ENCODE measurements around the gene MPDZ.

Gene MPDZ

DNA sequence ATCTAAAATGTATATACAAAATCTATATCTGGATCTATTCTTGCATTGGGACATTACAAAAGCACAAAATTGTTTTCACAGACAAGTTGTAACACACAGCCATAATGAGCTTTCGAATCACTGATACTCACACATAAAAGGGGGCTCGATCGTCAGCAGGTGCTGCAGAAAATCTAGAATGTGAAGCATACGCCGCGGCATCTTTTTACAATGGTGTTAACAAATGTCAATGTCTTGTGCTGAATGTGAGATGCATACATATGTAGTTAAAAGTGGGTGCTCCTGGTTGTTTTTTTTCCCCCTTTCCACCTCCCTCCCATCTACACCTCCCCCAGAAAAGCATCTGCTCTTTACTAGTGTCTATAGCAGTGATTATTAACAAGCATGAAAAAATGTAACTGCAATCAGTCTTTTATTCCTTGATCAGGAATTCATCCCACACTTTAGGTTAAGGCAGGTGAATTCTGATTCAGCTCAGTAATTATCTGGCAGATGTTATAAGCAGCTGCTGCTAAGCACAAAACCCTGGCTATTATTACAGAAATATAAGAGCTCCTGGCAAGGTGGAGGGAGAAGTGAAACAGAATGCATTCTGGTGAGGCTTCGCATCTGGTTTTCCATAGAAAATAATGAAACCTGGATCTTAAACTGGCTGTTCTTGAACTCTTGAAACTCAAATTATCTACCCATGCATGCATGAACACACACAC lies 114.1 kb downstream of the MPDZ start:
- Histone ChIP-seq H3K36me3 (replicated peaks) (peaks cover 6% of the 10 kb centered on the region), H3K27me3 (replicated peaks) (no peaks in the 10 kb centered on the region), H3K27ac (no peak overlapping the region), H3K4me3 (ENCODE audit: low read depth, low read length) (no peak overlapping the region)
- no peak for DNase-seq
- TF ChIP-seq, protein P1, sequence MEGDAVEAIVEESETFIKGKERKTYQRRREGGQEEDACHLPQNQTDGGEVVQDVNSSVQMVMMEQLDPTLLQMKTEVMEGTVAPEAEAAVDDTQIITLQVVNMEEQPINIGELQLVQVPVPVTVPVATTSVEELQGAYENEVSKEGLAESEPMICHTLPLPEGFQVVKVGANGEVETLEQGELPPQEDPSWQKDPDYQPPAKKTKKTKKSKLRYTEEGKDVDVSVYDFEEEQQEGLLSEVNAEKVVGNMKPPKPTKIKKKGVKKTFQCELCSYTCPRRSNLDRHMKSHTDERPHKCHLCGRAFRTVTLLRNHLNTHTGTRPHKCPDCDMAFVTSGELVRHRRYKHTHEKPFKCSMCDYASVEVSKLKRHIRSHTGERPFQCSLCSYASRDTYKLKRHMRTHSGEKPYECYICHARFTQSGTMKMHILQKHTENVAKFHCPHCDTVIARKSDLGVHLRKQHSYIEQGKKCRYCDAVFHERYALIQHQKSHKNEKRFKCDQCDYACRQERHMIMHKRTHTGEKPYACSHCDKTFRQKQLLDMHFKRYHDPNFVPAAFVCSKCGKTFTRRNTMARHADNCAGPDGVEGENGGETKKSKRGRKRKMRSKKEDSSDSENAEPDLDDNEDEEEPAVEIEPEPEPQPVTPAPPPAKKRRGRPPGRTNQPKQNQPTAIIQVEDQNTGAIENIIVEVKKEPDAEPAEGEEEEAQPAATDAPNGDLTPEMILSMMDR (IDR thresholded peaks at IDR 0.05; ENCODE audit: low read depth, low read length, missing control alignments) = no peak
- in situ Hi-C loops (cut with HindIII; ENCODE audit: low pct_ligation_motif_present, low sequenced_read_pairs) = no loop called here

DNA sequence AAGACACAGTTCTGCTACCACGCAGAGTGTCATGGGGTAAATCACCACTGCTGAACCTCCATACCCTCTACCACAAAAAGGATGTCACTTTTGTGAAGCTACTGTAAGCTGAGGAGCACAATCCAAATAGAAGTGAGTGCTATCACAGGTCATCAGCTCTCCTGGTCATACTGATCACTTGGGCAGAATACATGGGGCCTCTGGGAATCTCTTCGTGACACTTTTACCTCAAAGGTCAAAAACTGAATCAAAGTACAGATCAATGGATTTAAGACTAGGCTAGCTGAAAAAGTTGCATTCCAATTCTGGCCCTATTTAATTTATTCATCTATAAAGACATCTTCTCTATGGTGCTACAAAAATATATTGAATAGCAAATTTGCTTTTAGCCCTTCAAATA lies 115.5 kb downstream of the MPDZ start:
- Histone ChIP-seq H3K36me3 (replicated peaks) (peaks cover 6% of the 10 kb centered on the region), H3K4me3 (ENCODE audit: low read depth, low read length) (no peak overlapping the region), H3K27ac (no peak overlapping the region), H3K27me3 (replicated peaks) (no peaks in the 10 kb centered on the region)
- no peak for DNase-seq
- TF ChIP-seq, protein P1 (IDR thresholded peaks at IDR 0.05; ENCODE audit: low read depth, low read length, missing control alignments) = no peak
- in situ Hi-C loops (cut with HindIII; ENCODE audit: low pct_ligation_motif_present, low sequenced_read_pairs) = no loop called here

DNA sequence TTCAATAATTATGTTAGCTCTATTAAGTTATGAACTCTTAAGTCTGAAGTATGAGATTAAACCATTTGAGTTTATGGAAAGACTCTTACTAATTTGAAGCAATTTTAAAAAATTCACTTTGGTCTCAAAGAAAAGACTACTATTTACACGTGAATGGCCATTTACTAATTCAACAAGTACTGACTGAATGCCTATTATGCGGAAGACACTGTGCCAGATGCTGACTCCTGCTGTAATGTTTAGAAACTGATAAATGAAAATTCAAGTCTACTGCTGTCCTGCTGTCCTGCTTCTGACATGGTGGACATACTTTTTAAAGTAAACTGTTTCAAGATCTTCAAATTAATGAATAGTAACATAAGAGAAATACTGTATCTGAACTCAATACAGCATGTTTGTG lies 116.2 kb downstream of the MPDZ start:
- Histone ChIP-seq H3K27ac (no peak overlapping the region), H3K27me3 (replicated peaks) (no peaks in the 10 kb centered on the region), H3K4me3 (ENCODE audit: low read depth, low read length) (no peak overlapping the region), H3K36me3 (replicated peaks) (peaks cover 6% of the 10 kb centered on the region)
- TF ChIP-seq, protein P1 (IDR thresholded peaks at IDR 0.05; ENCODE audit: low read depth, low read length, missing control alignments) = no peak
- in situ Hi-C loops (cut with HindIII; ENCODE audit: low pct_ligation_motif_present, low sequenced_read_pairs) = no loop called here
- no peak for DNase-seq

DNA sequence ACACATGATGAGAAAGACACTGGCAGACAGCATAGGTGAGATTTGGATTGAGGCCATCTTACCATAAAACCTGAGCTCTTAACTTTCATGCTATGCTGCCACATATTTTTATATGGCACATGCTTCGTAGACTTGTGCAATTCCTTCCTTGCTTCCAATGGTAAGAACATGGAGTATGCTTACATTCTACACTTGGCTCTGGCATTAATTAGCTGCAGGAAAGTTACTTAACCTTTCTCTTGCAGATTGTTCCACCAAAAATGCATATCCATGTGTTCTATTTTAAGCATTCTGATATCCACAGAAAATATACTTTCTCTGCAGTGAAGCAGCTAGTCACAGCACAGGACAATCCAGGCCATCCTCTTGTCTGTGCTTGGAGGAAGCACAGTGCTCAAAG lies 119.4 kb downstream of the MPDZ start:
- no peaks in the 10 kb centered on the region for H3K27me3 ChIP-seq (replicated peaks)
- TF ChIP-seq, protein P1 (IDR thresholded peaks at IDR 0.05; ENCODE audit: low read depth, low read length, missing control alignments) = no peak
- no peak for DNase-seq
- no peak overlapping the region for H3K4me3 ChIP-seq (ENCODE audit: low read depth, low read length)
- in situ Hi-C loops (cut with HindIII; ENCODE audit: low pct_ligation_motif_present, low sequenced_read_pairs) = no loop called here
- no peak overlapping the region for H3K27ac ChIP-seq
- H3K36me3 ChIP-seq (replicated peaks) = peaks cover 7% of the 10 kb centered on the region

DNA sequence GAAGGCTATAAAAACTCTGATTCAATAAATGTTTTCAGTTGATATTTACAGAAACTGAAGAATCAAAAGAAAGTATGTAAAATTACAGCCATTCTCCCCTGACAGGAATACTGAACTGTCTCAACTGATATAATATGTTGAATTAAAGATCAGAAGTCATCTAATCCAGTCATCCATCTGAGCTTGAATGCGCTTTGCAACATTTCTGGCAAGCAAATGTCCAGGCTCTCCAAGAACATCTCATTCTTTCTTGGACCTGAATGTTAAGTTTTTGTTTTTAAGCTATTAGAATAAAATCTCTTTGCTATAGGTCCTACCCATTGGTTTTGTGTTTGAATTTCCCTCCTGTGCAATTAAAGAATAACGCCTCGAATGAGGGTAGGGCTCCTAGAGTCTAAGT lies 120.5 kb downstream of the MPDZ start:
- in situ Hi-C loops (cut with HindIII; ENCODE audit: low pct_ligation_motif_present, low sequenced_read_pairs) = no loop called here
- peaks cover 9% of the 10 kb centered on the region for H3K36me3 ChIP-seq (replicated peaks)
- H3K27me3 ChIP-seq (replicated peaks) = no peaks in the 10 kb centered on the region
- TF ChIP-seq, protein P1 (IDR thresholded peaks at IDR 0.05; ENCODE audit: low read depth, low read length, missing control alignments) = no peak
- H3K27ac ChIP-seq = no peak overlapping the region
- no peak for DNase-seq
- no peak overlapping the region for H3K4me3 ChIP-seq (ENCODE audit: low read depth, low read length)

- Histone ChIP-seq H3K36me3 (replicated peaks) (peaks cover 2% of the 10 kb centered on the region), H3K4me3 (ENCODE audit: low read depth, low read length) (no peak overlapping the region), H3K27ac (no peak overlapping the region), H3K27me3 (replicated peaks) (no peaks in the 10 kb centered on the region)
- TF ChIP-seq, protein P1 (IDR thresholded peaks at IDR 0.05; ENCODE audit: low read depth, low read length, missing control alignments) = no peak
- DNase-seq = no peak
- in situ Hi-C loops (cut with HindIII; ENCODE audit: low pct_ligation_motif_present, low sequenced_read_pairs) = no loop called here
Measured at GRCh38 chr9:13151489-13151888, 128.0 kb downstream of the MPDZ start.
